Activated effector memory CD4-positive, alpha-beta T cell treated with anti-CD3 and anti-CD28 coated beads, Interleukin-2, amount 50 U/mL, for 16 hours (primary cell): ENCODE measurements around the gene CHRND.

ENCODE experiments used
- DNase-seq: peaks from one replicate; pipeline ENCODE4 v3.0.0-alpha.2; 2020

The CHRND gene

DNA sequence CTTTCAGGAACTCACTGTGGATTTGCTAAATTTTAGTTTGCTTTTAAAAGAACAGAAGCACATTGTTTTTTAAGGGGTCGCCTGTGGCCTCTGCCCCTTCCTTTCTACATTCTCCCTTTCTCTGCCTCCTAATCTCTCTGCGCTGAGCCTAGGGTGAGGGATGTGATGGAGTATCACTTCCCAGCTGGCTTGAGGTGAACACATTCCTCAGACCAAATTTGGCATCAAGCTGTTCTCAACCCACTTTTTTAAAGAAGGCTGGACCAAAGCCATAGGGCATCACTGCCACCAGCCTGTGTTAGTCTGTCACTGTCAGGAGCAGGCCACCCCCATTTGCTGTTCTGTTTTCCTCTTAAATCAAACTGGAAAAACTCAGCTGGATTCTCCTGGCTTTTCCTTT is 51.9 kb downstream of the CHRND start:
- DNase-seq = no peak

DNA sequence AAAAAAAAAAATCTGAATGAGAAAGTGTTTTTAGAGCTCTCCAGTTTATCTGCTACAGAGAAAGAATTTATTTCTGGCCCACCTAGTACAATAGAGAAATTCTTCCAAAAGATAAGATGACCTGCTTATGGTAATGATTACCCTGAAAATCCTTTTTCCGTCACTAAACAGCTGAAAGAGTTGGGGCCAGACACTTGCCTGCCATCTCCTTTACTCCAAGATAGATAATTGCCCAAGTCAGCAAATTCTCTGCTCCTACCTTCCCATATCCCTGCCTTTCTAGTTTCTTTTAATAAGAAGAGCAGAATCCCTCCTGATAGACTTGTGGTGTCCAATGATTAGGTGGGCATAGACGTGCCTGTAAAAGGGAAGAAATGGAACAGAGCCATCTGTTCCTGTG is 52.7 kb downstream of the CHRND start:
- no peak for DNase-seq

DNA sequence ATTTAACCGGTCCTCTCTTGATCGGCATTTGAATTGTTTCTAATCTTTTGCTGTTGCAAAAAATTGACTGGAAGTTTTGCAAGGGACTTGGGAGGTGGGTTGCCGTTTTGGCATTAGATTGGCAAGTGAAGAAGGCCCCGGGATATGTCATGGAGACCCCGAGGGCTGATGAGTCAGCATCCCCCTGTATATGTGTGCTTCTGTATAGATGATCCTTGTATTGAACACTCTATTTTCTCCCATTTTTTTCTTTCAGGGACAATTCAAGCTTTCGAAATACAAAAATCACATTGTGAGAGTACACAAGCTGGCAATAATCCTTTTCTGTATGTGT is 54.7 kb downstream of the CHRND start:
- DNase-seq = no peak

DNA sequence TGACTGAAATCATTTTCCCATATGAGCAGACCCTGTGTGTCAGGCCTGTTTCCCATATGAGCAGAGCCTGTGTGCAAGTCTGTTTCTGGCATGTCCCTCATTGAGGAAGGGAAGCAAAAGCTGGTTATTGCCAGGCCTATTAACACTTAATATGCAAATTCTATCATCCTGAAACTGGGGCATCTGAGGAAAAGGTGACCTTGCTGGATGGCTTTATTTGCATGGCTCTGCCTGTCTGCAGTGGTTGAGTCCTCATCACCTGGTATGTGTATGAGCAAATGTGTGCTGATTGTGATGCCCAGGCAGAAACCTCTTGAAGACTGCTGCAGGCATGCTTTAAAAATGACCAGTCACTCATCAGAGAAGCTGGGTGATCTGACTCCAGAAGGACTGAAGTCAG is 55.8 kb downstream of the CHRND start:
- DNase-seq = no peak

DNA sequence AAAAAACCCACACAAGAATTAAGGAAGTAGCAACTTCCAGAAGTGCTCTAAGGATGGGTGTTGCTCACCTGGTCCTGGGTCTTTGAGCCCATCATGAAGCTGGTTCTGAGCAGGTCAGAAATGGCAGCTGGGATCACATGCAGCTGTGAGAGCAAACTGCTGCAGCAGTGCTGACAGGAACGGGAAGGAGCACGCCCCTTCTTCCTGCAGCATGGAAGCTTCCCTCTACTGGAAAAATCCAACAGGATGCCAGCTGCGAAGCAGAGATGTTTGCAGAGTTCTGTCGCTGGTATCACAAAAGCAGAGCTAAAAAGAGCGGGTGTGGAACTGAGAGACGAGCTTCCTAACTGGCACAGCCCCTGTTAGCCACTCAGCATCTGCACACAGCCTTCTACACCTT is 58.3 kb downstream of the CHRND start:
- no peak for DNase-seq
